HCT116 (cell line): ENCODE results near the gene LRRC4C. TPM values are rescaled to one million over a fixed set of nuclear protein-coding genes. Genes with fewer than 3 reads are reported as not detected.

Source experiments
- ATAC-seq: fragments of 200-7000 bp; cut with Tn5 transposase; 2 replicates; pipeline ENCODE4 v1.9.1; 2020; ENCODE audit warnings: mild to moderate bottlenecking, moderate library complexity
- BruUV-seq: library from RNA; stranded (reverse); fragments of 400-500 nt; replicated peaks from 2 replicates; lab custom pipeline; 2021; lab: Mats Ljungman, UMichigan
- CTCF ChIA-PET: fragments of 300-600 bp; sonication (Branson Sonifier 250); formaldehyde crosslinking; loops from one replicate; lab custom pipeline; 2021; ENCODE audit warnings: antibody characterized with exemption; lab: Charles Lee
- POLR2A ChIA-PET: fragments of 300-600, 350-600 bp; sonication (Branson Sonifier 250); formaldehyde crosslinking; loops from one replicate; lab custom pipeline; 2021; ENCODE audit warnings: antibody characterized with exemption; lab: Charles Lee
- RAD21 ChIA-PET, 2 experiments: fragments of 300-600 bp; sonication (Branson Sonifier 250); formaldehyde crosslinking; loops; one replicate each; lab custom pipeline; 2023; ENCODE audit warnings: low total read pairs in 2 of 2; ENCODE audit not compliant: uncharacterized antibody in 2 of 2, unreplicated experiment in 2 of 2, low non-redundant PET in 1 of 2; lab: Charles Lee
- DNase-seq: peaks from one replicate; pipeline ENCODE4 v3.0.0-alpha.2; 2010; ENCODE audit warnings: low read depth, low spot score
- H2AFZ ChIP-seq: fragments of 200-600 bp; shearing (Covaris generic), sonication (generic); 2 replicates; pipeline ENCODE4 v1.6.1; 2017; ENCODE audit warnings: low read depth, mixed run types, mixed read lengths, antibody characterized with exemption, low read length; ENCODE audit not compliant: poor library complexity, severe bottlenecking
- H3K27ac ChIP-seq: 2 replicates; pipeline ENCODE4 v1.5.1; 2012; ENCODE audit warnings: low read depth, low read length
- H3K27me3 ChIP-seq: fragments of 200-600 bp; sonication (generic); 2 replicates; pipeline ENCODE4 v1.6.1; 2016; ENCODE audit warnings: mixed run types, low read length, mixed read lengths; ENCODE audit not compliant: insufficient read depth
- H3K36me3 ChIP-seq, 2 experiments: fragments of 200-500 bp in 1 of 2; fragments of 200-600 bp in 1 of 2; sonication (Bioruptor generic) in 1 of 2; sonication (generic) in 1 of 2; 2 replicates each; pipeline versions ENCODE4 v1.5.1 to v1.6.1; 2014 to 2016; ENCODE audit warnings: low read length in 2 of 2, inconsistent platforms in 1 of 2, mixed read lengths in 1 of 2, mixed run types in 1 of 2; ENCODE audit not compliant: insufficient read depth in 2 of 2, control insufficient read depth in 1 of 2
- H3K4me1 ChIP-seq, 2 experiments: fragments of 200-600 bp in 1 of 2; sonication (generic) in 1 of 2; 2 replicates each; pipeline versions ENCODE4 v1.5.1 to v1.6.1; 2012 to 2017; ENCODE audit warnings: low read length in 2 of 2, inconsistent platforms in 1 of 2, mild to moderate bottlenecking in 1 of 2, mixed read lengths in 1 of 2, mixed run types in 1 of 2, moderate library complexity in 1 of 2; ENCODE audit not compliant: insufficient read depth in 2 of 2, control insufficient read depth in 1 of 2
- H3K4me2 ChIP-seq: fragments of 200-600 bp; sonication (generic); 2 replicates; pipeline ENCODE4 v1.6.1; 2017; ENCODE audit warnings: mixed run types, low read length, mixed read lengths
- H3K4me3 ChIP-seq, 2 experiments: fragments of 200-600 bp in 1 of 2; sonication (generic) in 1 of 2; replicated peaks in 1 of 2; 2 replicates each; pipeline ENCODE4 v1.5.1; 2011 to 2016; ENCODE audit warnings: low read length in 2 of 2, control low read depth in 1 of 2, low read depth in 1 of 2, mild to moderate bottlenecking in 1 of 2, mixed read lengths in 1 of 2, mixed run types in 1 of 2
- H3K79me2 ChIP-seq: fragments of 200-600 bp; sonication (generic); 2 replicates; pipeline ENCODE4 v1.6.1; 2017; ENCODE audit warnings: mild to moderate bottlenecking, mixed run types, low read length, moderate library complexity, mixed read lengths; ENCODE audit not compliant: insufficient read depth
- H3K9ac ChIP-seq: fragments of 200-600 bp; sonication (generic); 2 replicates; pipeline ENCODE4 v1.6.1; 2016; ENCODE audit warnings: low read length, mixed read lengths
- H3K9me2 ChIP-seq: fragments of 200-600 bp; sonication (generic), shearing (Covaris generic); 2 replicates; pipeline ENCODE4 v1.6.1; 2017; ENCODE audit warnings: mixed run types, mild to moderate bottlenecking, moderate library complexity; ENCODE audit not compliant: insufficient read depth
- H3K9me3 ChIP-seq, 2 experiments: fragments of 200-500 bp in 1 of 2; fragments of 200-600 bp in 1 of 2; sonication (Bioruptor generic) in 1 of 2; sonication (generic) in 1 of 2; 2 replicates each; pipeline ENCODE4 v1.6.1; 2014 to 2017; ENCODE audit warnings: low read length in 2 of 2, mixed read lengths in 2 of 2, inconsistent platforms in 1 of 2, low read depth in 1 of 2, mild to moderate bottlenecking in 1 of 2, mixed run types in 1 of 2, moderate library complexity in 1 of 2; ENCODE audit not compliant: control insufficient read depth in 1 of 2, insufficient read depth in 1 of 2
- H4K20me1 ChIP-seq: fragments of 200-600 bp; sonication (generic), shearing (Covaris generic); 2 replicates; pipeline ENCODE4 v1.6.1; 2017; ENCODE audit warnings: mixed run types, mild to moderate bottlenecking, moderate library complexity; ENCODE audit not compliant: insufficient read depth
- CBX3 ChIP-seq: IDR thresholded peaks from 2 replicates; pipeline ENCODE4 v1.6.1; 2012; ENCODE audit warnings: low read depth
- JUND ChIP-seq: IDR thresholded peaks from 2 replicates; pipeline ENCODE4 v1.6.1; 2012
- POLR2A ChIP-seq: IDR thresholded peaks from 2 replicates; pipeline ENCODE4 v1.7.0; 2011; ENCODE audit warnings: borderline replicate concordance; ENCODE audit not compliant: insufficient read depth, insufficient read length; ENCODE audit errors: extremely low read depth
- POLR2AphosphoS5 ChIP-seq: IDR thresholded peaks from 2 replicates; pipeline ENCODE4 v1.6.1; 2011; ENCODE audit warnings: mild to moderate bottlenecking, low read depth, low read length, moderate library complexity
- SP1 ChIP-seq: IDR thresholded peaks from 2 replicates; pipeline ENCODE4 v1.6.1; 2012; ENCODE audit warnings: low read depth
- SRF ChIP-seq: IDR thresholded peaks from 2 replicates; pipeline ENCODE4 v1.6.1; 2012; ENCODE audit warnings: low read depth
- TCF7L2 ChIP-seq: IDR thresholded peaks from 2 replicates; pipeline ENCODE4 v1.7.0; 2011; ENCODE audit warnings: borderline replicate concordance, inconsistent platforms; ENCODE audit not compliant: insufficient read depth, insufficient read length; ENCODE audit errors: extremely low read depth
- ZFX ChIP-seq: fragments of 450-650 bp; IDR thresholded peaks from 2 replicates; pipeline ENCODE4 v1.6.1; 2017
- intact Hi-C: fragments of 100-400 bp; cut with micrococcal nuclease; formaldehyde crosslinking; loops from 2 replicates; pipeline ENCODE4 v1.10.0; 2022
- total RNA-seq: library from RNA; stranded (reverse); gene quantifications from one replicate; pipeline ENCODE4 v1.2.1, GENCODE V29; 2021; ENCODE audit not compliant: unreplicated experiment
- TF ChIP-seq, protein P1 (sequence below): IDR thresholded peaks from 2 replicates; pipeline ENCODE4 v1.6.1; 2011; ENCODE audit warnings: mild to moderate bottlenecking, low read length, moderate library complexity; ENCODE audit not compliant: insufficient replicate concordance; ENCODE audit errors: extremely low read depth
- TF ChIP-seq, protein P2 (sequence below): IDR thresholded peaks from 2 replicates; pipeline ENCODE4 v1.6.1; 2012; ENCODE audit warnings: low read depth

LRRC4C gene
- total RNA-seq, 1 experiment from 2014 or later: not detected

DNA sequence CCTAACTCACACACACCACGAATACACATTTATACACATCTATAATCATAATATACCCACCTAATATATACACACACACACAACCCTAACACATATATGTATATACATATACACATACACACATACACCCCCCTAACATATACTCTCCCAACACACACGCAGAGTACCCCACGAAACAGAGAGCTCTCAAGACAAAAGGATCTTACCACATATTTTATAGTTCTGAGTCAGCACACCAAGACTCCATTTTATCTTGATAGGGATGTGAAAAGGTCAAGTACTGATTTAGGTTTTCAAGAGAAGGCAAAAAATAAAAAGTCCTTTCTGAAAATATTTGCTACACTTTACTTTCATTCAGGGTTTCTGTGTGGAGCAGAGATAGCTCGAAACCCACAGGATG lies 1207.2 kb downstream of the LRRC4C start:
- CTCF ChIA-PET: no interaction called here
- no peaks in the 10 kb centered on the region for H3K9me2 ChIP-seq
- no peak overlapping the region for H3K4me3 ChIP-seq
- no peaks in the 10 kb centered on the region for H4K20me1 ChIP-seq
- DNase-seq (no peak), ATAC-seq (no peak)
- H3K9ac ChIP-seq: no peak overlapping the region
- H3K4me2 ChIP-seq: no peak overlapping the region
- peaks cover 7 to 13% of the 10 kb centered on the region in 2 experiments; a peak in 2 of 4 replicates for H3K9me3 ChIP-seq
- H3K79me2 ChIP-seq: no peaks in the 10 kb centered on the region
- no peaks in the 10 kb centered on the region for H3K4me1 ChIP-seq
- BruUV-seq: no TSS peak
- H3K27ac ChIP-seq: no peak overlapping the region
- RAD21 ChIA-PET: no interaction called here
- TF ChIP-seq POLR2AphosphoS5 (no peak), JUND (no peak), TCF7L2 (no peak)
- TF ChIP-seq, protein P1, sequence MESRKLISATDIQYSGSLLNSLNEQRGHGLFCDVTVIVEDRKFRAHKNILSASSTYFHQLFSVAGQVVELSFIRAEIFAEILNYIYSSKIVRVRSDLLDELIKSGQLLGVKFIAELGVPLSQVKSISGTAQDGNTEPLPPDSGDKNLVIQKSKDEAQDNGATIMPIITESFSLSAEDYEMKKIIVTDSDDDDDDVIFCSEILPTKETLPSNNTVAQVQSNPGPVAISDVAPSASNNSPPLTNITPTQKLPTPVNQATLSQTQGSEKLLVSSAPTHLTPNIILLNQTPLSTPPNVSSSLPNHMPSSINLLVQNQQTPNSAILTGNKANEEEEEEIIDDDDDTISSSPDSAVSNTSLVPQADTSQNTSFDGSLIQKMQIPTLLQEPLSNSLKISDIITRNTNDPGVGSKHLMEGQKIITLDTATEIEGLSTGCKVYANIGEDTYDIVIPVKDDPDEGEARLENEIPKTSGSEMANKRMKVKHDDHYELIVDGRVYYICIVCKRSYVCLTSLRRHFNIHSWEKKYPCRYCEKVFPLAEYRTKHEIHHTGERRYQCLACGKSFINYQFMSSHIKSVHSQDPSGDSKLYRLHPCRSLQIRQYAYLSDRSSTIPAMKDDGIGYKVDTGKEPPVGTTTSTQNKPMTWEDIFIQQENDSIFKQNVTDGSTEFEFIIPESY: no peak
- H2AFZ ChIP-seq: no peak overlapping the region
- POLR2A ChIA-PET: no interaction called here
- no peaks in the 10 kb centered on the region for H3K27me3 ChIP-seq
- intact Hi-C loops: no loop called here
- no peaks in the 10 kb centered on the region for H3K36me3 ChIP-seq

DNA sequence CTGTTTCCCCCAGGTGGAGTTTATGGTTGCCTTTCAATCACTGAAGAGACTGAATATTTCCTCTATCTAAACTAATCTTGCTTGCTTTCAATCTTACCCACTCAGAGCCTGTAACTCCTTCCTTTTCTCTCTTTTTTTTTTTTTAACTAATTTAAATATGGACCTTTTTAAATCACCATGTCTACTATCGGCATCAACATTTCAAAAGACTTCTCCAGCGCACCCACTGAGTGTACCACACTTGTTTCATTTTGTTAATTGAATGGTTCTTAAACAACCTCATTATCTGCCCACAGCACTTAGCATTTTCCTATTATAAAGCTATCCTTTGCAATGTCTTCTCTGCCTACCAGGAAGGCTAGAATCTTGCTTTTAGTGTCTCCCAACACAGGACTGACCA lies 1212.5 kb downstream of the LRRC4C start:
- no peak overlapping the region for H3K4me3 ChIP-seq
- H3K9me3 ChIP-seq: peaks cover under 1 to 13% of the 10 kb centered on the region in 2 experiments; a peak in 2 of 4 replicates
- DNase-seq (no peak), ATAC-seq (no peak)
- TF ChIP-seq, protein P2, sequence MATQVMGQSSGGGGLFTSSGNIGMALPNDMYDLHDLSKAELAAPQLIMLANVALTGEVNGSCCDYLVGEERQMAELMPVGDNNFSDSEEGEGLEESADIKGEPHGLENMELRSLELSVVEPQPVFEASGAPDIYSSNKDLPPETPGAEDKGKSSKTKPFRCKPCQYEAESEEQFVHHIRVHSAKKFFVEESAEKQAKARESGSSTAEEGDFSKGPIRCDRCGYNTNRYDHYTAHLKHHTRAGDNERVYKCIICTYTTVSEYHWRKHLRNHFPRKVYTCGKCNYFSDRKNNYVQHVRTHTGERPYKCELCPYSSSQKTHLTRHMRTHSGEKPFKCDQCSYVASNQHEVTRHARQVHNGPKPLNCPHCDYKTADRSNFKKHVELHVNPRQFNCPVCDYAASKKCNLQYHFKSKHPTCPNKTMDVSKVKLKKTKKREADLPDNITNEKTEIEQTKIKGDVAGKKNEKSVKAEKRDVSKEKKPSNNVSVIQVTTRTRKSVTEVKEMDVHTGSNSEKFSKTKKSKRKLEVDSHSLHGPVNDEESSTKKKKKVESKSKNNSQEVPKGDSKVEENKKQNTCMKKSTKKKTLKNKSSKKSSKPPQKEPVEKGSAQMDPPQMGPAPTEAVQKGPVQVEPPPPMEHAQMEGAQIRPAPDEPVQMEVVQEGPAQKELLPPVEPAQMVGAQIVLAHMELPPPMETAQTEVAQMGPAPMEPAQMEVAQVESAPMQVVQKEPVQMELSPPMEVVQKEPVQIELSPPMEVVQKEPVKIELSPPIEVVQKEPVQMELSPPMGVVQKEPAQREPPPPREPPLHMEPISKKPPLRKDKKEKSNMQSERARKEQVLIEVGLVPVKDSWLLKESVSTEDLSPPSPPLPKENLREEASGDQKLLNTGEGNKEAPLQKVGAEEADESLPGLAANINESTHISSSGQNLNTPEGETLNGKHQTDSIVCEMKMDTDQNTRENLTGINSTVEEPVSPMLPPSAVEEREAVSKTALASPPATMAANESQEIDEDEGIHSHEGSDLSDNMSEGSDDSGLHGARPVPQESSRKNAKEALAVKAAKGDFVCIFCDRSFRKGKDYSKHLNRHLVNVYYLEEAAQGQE: no peak
- no peak for TF ChIP-seq POLR2A
- no peak for TF ChIP-seq SP1
- TF ChIP-seq, protein P1: no peak
- TF ChIP-seq CBX3: no peak
- TF ChIP-seq JUND: no peak
- TF ChIP-seq ZFX: no peak
- TF ChIP-seq SRF: no peak
- H3K27me3 ChIP-seq: no peaks in the 10 kb centered on the region
- no peaks in the 10 kb centered on the region for H3K36me3 ChIP-seq
- intact Hi-C loops: no loop called here
- H3K9ac ChIP-seq: no peak overlapping the region
- H3K79me2 ChIP-seq: no peaks in the 10 kb centered on the region
- no TSS peak for BruUV-seq
- no peak overlapping the region for H2AFZ ChIP-seq
- H3K27ac ChIP-seq: no peak overlapping the region
- H3K4me2 ChIP-seq: no peak overlapping the region
- H3K9me2 ChIP-seq: no peaks in the 10 kb centered on the region
- H4K20me1 ChIP-seq: no peaks in the 10 kb centered on the region
- ChIA-PET RAD21 (no interaction called here), CTCF (no interaction called here), POLR2A (no interaction called here)
- no peaks in the 10 kb centered on the region for H3K4me1 ChIP-seq
